Retinal pigment epithelial cell (primary cell): ENCODE data around the gene NAP1L4.

Experiments used
- DNase-seq: peaks from one replicate; pipeline ENCODE4 v3.0.0-alpha.2; 2010; ENCODE audit warnings: low read depth
- H3K4me3 ChIP-seq: 2 replicates; pipeline ENCODE4 v1.5.1; 2011; ENCODE audit warnings: mild to moderate bottlenecking, low read length, control low read depth, moderate library complexity
- TF ChIP-seq, protein P1 (sequence below): conservative IDR thresholded peaks from 2 replicates; pipeline ENCODE4 v1.5.1; 2011; ENCODE audit warnings: low read depth, low read length, control low read depth, inconsistent platforms

NAP1L4 gene

DNA sequence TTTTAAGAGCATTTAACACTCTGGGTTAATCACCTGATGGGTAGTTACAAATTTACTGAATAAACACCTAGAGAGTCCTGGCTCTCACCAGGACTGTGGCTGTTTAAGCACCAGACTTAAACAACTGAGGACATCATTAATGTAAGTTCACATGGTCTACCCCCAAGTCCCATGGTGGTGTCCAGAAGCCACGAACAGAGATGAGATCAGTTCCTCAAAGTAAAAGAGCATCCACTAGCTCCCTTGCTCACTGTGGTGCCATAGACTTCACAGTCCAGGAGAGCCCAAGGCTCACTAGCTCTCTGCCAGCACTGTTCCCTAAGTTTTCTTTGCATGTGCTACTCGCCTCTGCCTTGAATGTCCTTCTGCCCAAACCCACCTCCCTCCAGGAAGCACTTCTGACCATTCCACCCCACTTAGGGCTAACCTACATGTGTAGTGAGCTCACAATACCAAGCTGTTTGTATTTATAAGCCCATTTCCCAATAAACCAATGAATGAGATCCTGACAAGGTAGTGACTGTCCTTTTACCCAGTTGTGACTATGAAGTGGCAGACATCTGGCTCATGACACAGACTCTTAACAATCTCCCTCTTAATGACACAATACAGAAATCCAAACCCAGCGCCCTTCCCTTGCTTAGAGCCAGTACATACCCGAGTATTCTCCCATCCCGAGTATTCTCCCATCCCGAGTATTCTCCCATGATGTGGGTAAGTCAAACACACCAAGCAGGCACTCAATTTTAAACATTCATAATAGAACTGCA lies 15.7 kb downstream of the NAP1L4 start:
- no peak overlapping the region for H3K4me3 ChIP-seq
- TF ChIP-seq, protein P1, sequence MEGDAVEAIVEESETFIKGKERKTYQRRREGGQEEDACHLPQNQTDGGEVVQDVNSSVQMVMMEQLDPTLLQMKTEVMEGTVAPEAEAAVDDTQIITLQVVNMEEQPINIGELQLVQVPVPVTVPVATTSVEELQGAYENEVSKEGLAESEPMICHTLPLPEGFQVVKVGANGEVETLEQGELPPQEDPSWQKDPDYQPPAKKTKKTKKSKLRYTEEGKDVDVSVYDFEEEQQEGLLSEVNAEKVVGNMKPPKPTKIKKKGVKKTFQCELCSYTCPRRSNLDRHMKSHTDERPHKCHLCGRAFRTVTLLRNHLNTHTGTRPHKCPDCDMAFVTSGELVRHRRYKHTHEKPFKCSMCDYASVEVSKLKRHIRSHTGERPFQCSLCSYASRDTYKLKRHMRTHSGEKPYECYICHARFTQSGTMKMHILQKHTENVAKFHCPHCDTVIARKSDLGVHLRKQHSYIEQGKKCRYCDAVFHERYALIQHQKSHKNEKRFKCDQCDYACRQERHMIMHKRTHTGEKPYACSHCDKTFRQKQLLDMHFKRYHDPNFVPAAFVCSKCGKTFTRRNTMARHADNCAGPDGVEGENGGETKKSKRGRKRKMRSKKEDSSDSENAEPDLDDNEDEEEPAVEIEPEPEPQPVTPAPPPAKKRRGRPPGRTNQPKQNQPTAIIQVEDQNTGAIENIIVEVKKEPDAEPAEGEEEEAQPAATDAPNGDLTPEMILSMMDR, result no peak
- no peak for DNase-seq

DNA sequence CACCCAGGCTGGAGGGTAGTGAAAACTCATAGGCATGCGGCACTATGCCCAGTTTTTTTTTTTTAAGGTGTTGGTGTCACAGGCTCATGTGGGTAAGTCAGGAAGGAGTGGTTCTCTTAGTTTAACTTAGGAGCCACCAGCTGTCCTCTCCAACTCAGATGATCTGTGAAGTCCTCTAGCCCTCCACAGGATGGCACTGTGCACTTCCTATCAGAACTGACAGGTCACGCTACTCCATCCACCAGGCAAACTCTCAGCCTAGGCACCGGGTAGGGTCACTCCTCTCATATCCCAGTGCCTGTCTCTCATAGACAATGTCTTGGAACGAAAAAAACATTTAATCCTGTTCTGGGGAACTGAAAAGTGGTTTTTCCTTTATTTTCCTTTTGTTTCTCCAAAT lies 16.5 kb downstream of the NAP1L4 start:
- H3K4me3 ChIP-seq, result no peak overlapping the region
- TF ChIP-seq, protein P1, result peak; percentile 60
- no peak for DNase-seq

DNA sequence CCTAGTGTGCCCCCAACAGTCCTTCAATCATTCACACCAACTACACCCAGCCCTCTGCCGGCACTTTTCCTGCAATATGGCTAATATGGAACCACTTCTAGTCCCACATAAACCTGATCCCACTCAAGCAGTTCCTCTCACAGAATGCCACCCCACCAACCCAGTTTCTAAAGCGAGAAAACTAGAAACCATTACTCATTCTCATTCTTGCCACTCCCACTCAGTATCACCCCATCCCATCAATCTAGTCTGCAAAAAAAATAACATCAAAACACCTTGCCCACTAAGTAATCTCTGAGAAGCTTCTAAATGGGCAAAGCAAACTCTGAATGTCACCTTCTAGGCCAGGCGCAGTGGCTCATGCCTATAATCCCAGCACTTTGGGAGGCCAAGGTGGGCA lies 17.9 kb downstream of the NAP1L4 start:
- no peak overlapping the region for H3K4me3 ChIP-seq
- DNase-seq, result no peak
- TF ChIP-seq, protein P1, result no peak

DNA sequence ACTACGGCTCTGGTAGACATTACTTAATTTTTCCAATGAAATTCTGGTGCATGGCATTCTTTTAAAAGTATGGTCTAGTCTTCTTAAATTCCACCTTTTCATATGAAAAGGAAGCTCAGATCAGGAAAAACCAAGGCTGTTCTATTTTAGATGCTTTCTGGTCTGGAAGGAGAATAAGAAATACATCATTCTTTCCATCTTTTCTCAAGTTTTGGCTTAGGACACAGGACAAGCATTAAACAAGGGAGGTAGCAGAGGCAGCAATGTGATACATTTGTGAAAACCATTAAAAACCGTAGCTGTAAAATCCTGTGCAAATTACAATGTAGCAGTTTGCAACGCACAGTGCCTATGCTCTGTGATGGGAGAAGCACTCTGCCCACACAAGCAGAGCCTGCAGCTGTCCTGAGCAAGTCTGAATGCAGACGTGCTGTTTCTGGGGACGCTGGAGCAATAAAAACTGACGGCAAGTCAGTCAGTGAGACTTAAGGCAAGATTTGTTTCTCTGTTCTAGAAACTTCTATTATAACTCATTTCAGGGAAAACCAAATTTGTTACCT lies 23.7 kb downstream of the NAP1L4 start:
- no peak for DNase-seq
- TF ChIP-seq, protein P1, result no peak
- no peak overlapping the region for H3K4me3 ChIP-seq

DNA sequence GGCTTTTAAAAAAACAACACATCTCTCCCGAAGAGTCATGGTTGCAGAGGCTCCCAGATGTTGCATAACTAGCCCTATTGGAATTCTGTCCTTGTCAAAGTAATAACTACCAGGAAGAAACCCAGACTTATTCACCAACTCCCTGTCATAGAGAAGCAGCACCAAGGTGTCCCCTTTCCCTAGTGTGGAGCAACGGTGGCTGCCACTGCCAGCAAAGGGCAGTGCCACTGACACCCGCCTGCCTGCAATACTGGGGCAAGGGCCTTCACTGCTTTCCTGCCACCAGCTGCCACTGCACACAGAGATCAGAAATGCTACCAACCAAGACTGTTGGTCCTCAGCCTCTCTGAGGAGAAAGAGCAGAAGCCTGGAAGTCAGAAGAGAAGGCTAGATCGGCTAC lies 27.3 kb downstream of the NAP1L4 start:
- TF ChIP-seq, protein P1, result no peak
- H3K4me3 ChIP-seq, result no peak overlapping the region
- DNase-seq, result no peak

DNA sequence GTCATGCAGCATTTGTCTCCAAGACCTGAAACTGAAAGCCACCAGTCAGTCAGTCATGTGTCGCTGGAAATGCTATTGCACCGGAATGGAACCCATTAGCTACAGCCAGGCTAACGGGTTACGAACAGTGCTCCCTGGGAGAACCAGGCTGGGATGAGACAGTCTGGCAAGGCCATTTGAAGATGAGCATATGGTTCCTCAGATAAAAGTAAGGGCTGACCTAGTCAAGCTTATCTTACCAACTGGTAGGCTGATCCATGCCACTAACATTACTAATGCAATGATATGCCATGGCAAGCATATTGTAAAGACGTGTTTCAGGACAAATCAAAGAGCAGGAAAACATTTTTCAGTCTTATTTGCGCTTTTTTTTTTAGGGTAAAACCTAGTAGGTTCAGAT lies 28.4 kb downstream of the NAP1L4 start:
- DNase-seq, result no peak
- TF ChIP-seq, protein P1, result no peak

More for the DNA sequence above, 28.4 kb downstream of the NAP1L4 start:
- no peak overlapping the region for H3K4me3 ChIP-seq
